ENCODE results near the gene SLC25A18.
"Not testable (repeated sequence)": the region's sequence is repeated elsewhere in the genome, so short reads cannot be mapped to it uniquely, and the experiment has no call there.

SLC25A18 gene

GRCh38 chr22:17607891-17608521 is 44.7 kb downstream of the SLC25A18 start:
- DNase-seq = no peak

GRCh38 chr22:17612057-17612456 is 48.8 kb downstream of the SLC25A18 start:
- DNase-seq = no peak

- DNase-seq = no peak
These were observed 50.0 kb downstream of the SLC25A18 start for GRCh38 chr22:17613280-17613679.

GRCh38 chr22:17627961-17628405 is 64.7 kb downstream of the SLC25A18 start:
- peak; percentile 17 to 56 (median 34) for DNase-seq

- DNase-seq = peak; percentile 98 to 99 (median 98)
These were observed 65.3 kb downstream of the SLC25A18 start, which contains the start of gene ATP6V1E1 for GRCh38 chr22:17628406-17629172. Gene ATP6V1E1, minus strand, starts transcription at chr22:17628749. Its CDS starts 114 bp downstream, at chr22:17628635.

GRCh38 chr22:17629173-17629489 is 65.8 kb downstream of the SLC25A18 start:
- no peak for DNase-seq

- peak; percentile 47 to 80 (median 56) for DNase-seq
These were observed 66.3 kb downstream of the SLC25A18 start for GRCh38 chr22:17629641-17630040.

GRCh38 chr22:17631076-17631565 is 67.8 kb downstream of the SLC25A18 start:
- DNase-seq = no peak

- DNase-seq = no peak
These were observed 70.1 kb downstream of the SLC25A18 start for GRCh38 chr22:17633217-17633997.

- DNase-seq = no peak
These were observed 70.7 kb downstream of the SLC25A18 start for GRCh38 chr22:17633998-17634323.

- peak in 1 of 4 experiments; percentile 68 for DNase-seq
These were observed 71.4 kb downstream of the SLC25A18 start for GRCh38 chr22:17634696-17635095.

- DNase-seq = not testable (repeated sequence)
These were observed 73.6 kb downstream of the SLC25A18 start for GRCh38 chr22:17636850-17637249.

- no peak for DNase-seq
These were observed 74.3 kb downstream of the SLC25A18 start for GRCh38 chr22:17637490-17638181.

- DNase-seq = peak in 1 of 4 experiments; percentile 72
These were observed 74.8 kb downstream of the SLC25A18 start for GRCh38 chr22:17638182-17638431.

- DNase-seq = peak; percentile 91 to 96 (median 94)
These were observed 75.3 kb downstream of the SLC25A18 start, which contains the start of gene BCL2L13 for GRCh38 chr22:17638432-17639246. Gene BCL2L13, plus strand, starts transcription at chr22:17638757. Its CDS starts 16,955 bp downstream, at chr22:17655712.

- DNase-seq = peak; percentile 42 to 55 (median 44)
These were observed 76.0 kb downstream of the SLC25A18 start for GRCh38 chr22:17639247-17639741.

Measured in suppressor macrophage (primary cell).